AG20443 (cell line): ENCODE results near the gene GPR150.
A peak's percentile ranks its signal among the peaks of the same experiment; 100 is the strongest.

ENCODE experiments used
- DNase-seq: peaks from one replicate; pipeline ENCODE4 v3.0.0; 2012; ENCODE audit warnings: low spot score, mixed read lengths

Gene GPR150

GRCh38 chr5:95620030-95620869 is at the start of gene GPR150:
GPR150 (plus strand) TSS chr5:95620087; CDS start chr5:95620276, 189 bp downstream.
- peak; percentile 77 for DNase-seq

- DNase-seq, result no peak
Observed at GRCh38 chr5:95572016-95572415, 47.9 kb upstream of the GPR150 start.

- no peak for DNase-seq
Observed at GRCh38 chr5:95581576-95581975, 38.3 kb upstream of the GPR150 start.

GRCh38 chr5:95583992-95584391 is 35.9 kb upstream of the GPR150 start:
- no peak for DNase-seq

- no peak for DNase-seq
Observed at GRCh38 chr5:95590880-95591279, 29.0 kb upstream of the GPR150 start.

GRCh38 chr5:95591490-95591901 is 28.4 kb upstream of the GPR150 start:
- DNase-seq, result peak; percentile 56

- DNase-seq, result no peak
Observed at GRCh38 chr5:95595289-95595931, 24.5 kb upstream of the GPR150 start.

GRCh38 chr5:95599252-95599651 is 20.6 kb upstream of the GPR150 start:
- no peak for DNase-seq

- no peak for DNase-seq
Observed at GRCh38 chr5:95600557-95600956, 19.3 kb upstream of the GPR150 start.

- no peak for DNase-seq
Observed at GRCh38 chr5:95605786-95606185, 14.1 kb upstream of the GPR150 start.

GRCh38 chr5:95606419-95606818 is 13.5 kb upstream of the GPR150 start:
- no peak for DNase-seq

- no peak for DNase-seq
Observed at GRCh38 chr5:95609711-95610110, 10.2 kb upstream of the GPR150 start.

GRCh38 chr5:95610546-95610945 is 9.3 kb upstream of the GPR150 start:
- no peak for DNase-seq

- DNase-seq, result no peak
Observed at GRCh38 chr5:95611396-95611795, 8.5 kb upstream of the GPR150 start.

- no peak for DNase-seq
Observed at GRCh38 chr5:95613514-95613913, 6.4 kb upstream of the GPR150 start.

- no peak for DNase-seq
Observed at GRCh38 chr5:95615164-95615467, 4.8 kb upstream of the GPR150 start.

- no peak for DNase-seq
Observed at GRCh38 chr5:95617057-95617456, 2.8 kb upstream of the GPR150 start.

- DNase-seq, result no peak
Observed at GRCh38 chr5:95619096-95619495, 791 bp upstream of the GPR150 start.

- no peak for DNase-seq
Observed at GRCh38 chr5:95619514-95620029, 315 bp upstream of the GPR150 start.

- peak; percentile 42 for DNase-seq
Observed at GRCh38 chr5:95620870-95621838, 1.3 kb downstream of the GPR150 start.

GRCh38 chr5:95621839-95622629 is 2.1 kb downstream of the GPR150 start:
- no peak for DNase-seq
